ENCODE data around the gene TTC38. TPM values are rescaled to one million over a fixed set of nuclear protein-coding genes. Genes with fewer than 3 reads are reported as not detected.

TTC38 gene
- total and polyA plus RNA-seq, 5 donors from 2014 or later = 5.1 to 10.9 (median 5.7) TPM

GRCh38 chr22:46320166-46320710, 52.4 kb downstream of the TTC38 start:
- Mint-ChIP-seq H3K4me1 (peaks cover 0 to 10% (median 0%) of the 10 kb centered on the region in 4 donors), H3K9me3 (no peaks in the 10 kb centered on the region), H3K36me3 (no peaks in the 10 kb centered on the region), H3K4me3 (no peak overlapping the region), H3K27me3 (no peaks in the 10 kb centered on the region), H3K27ac (no peak overlapping the region)
- no peak overlapping the region for H3K4me3 ChIP-seq (ENCODE audit: low read depth, low read length)
- H3K9me3 ChIP-seq (ENCODE audit: control insufficient read depth in 2 of 2, low read length in 2 of 2) = no peaks in the 10 kb centered on the region
- DNase-seq (no peak), ATAC-seq (ENCODE audit: low read depth in 2 of 2) (no peak)
- H3K27ac ChIP-seq (ENCODE audit: insufficient read depth, low read length, poor library complexity, severe bottlenecking) = no peak overlapping the region
- no peaks in the 10 kb centered on the region for H3K27me3 ChIP-seq (ENCODE audit: control insufficient read depth, insufficient read depth, low read length)
- no peaks in the 10 kb centered on the region for H3K36me3 ChIP-seq (ENCODE audit: control insufficient read depth, insufficient read depth, low read length)
- H3K4me1 ChIP-seq (ENCODE audit: control insufficient read depth, insufficient read depth, low read length, poor library complexity, severe bottlenecking) = no peaks in the 10 kb centered on the region

GRCh38 chr22:46320716-46321386, 53.0 kb downstream of the TTC38 start:
- no peak overlapping the region for H3K4me3 Mint-ChIP-seq
- H3K27ac Mint-ChIP-seq = peak overlapping the region in 1 of 3 donors; percentile 20
- no peaks in the 10 kb centered on the region for H3K9me3 ChIP-seq (ENCODE audit: control insufficient read depth in 2 of 2, low read length in 2 of 2)

GRCh38 chr22:46322711-46323110, 54.9 kb downstream of the TTC38 start:
- H3K9me3 Mint-ChIP-seq = no peaks in the 10 kb centered on the region
- Histone ChIP-seq H3K9me3 (ENCODE audit: control insufficient read depth in 2 of 2, low read length in 2 of 2) (no peaks in the 10 kb centered on the region), H3K27ac (ENCODE audit: insufficient read depth, low read length, poor library complexity, severe bottlenecking) (no peak overlapping the region), H3K4me3 (ENCODE audit: low read depth, low read length) (no peak overlapping the region), H3K36me3 (ENCODE audit: control insufficient read depth, insufficient read depth, low read length) (no peaks in the 10 kb centered on the region), H3K27me3 (ENCODE audit: control insufficient read depth, insufficient read depth, low read length) (no peaks in the 10 kb centered on the region), H3K4me1 (ENCODE audit: control insufficient read depth, insufficient read depth, low read length, poor library complexity, severe bottlenecking) (no peaks in the 10 kb centered on the region)
- H3K27ac Mint-ChIP-seq = no peak overlapping the region
- ATAC-seq (ENCODE audit: low read depth in 2 of 2) = no peak
- no peak overlapping the region for H3K4me3 Mint-ChIP-seq
- DNase-seq = no peak
- no peaks in the 10 kb centered on the region for H3K4me1 Mint-ChIP-seq
- no peaks in the 10 kb centered on the region for H3K27me3 Mint-ChIP-seq
- H3K36me3 Mint-ChIP-seq = no peaks in the 10 kb centered on the region

More at GRCh38 chr22:46320716-46321386, 53.0 kb downstream of the TTC38 start:
- peaks cover 0 to 6% (median 0%) of the 10 kb centered on the region in 4 donors for H3K4me1 Mint-ChIP-seq
- Histone ChIP-seq H3K4me3 (ENCODE audit: low read depth, low read length) (no peak overlapping the region), H3K4me1 (ENCODE audit: control insufficient read depth, insufficient read depth, low read length, poor library complexity, severe bottlenecking) (no peaks in the 10 kb centered on the region), H3K27ac (ENCODE audit: insufficient read depth, low read length, poor library complexity, severe bottlenecking) (no peak overlapping the region), H3K36me3 (ENCODE audit: control insufficient read depth, insufficient read depth, low read length) (no peaks in the 10 kb centered on the region), H3K27me3 (ENCODE audit: control insufficient read depth, insufficient read depth, low read length) (no peaks in the 10 kb centered on the region)
- ATAC-seq (ENCODE audit: low read depth in 2 of 2) (no peak), DNase-seq (no peak)
- no peaks in the 10 kb centered on the region for H3K9me3 Mint-ChIP-seq
- H3K27me3 Mint-ChIP-seq = no peaks in the 10 kb centered on the region
- H3K36me3 Mint-ChIP-seq = no peaks in the 10 kb centered on the region

- Histone ChIP-seq H3K27ac (ENCODE audit: insufficient read depth, low read length, poor library complexity, severe bottlenecking) (no peak overlapping the region), H3K4me1 (ENCODE audit: control insufficient read depth, insufficient read depth, low read length, poor library complexity, severe bottlenecking) (no peaks in the 10 kb centered on the region), H3K36me3 (ENCODE audit: control insufficient read depth, insufficient read depth, low read length) (no peaks in the 10 kb centered on the region), H3K4me3 (ENCODE audit: low read depth, low read length) (no peak overlapping the region), H3K9me3 (ENCODE audit: control insufficient read depth in 2 of 2, low read length in 2 of 2) (no peaks in the 10 kb centered on the region), H3K27me3 (ENCODE audit: control insufficient read depth, insufficient read depth, low read length) (no peaks in the 10 kb centered on the region)
- no peaks in the 10 kb centered on the region for H3K27me3 Mint-ChIP-seq
- ATAC-seq (ENCODE audit: low read depth in 2 of 2) (no peak), DNase-seq (no peak)
- H3K27ac Mint-ChIP-seq = peak overlapping the region in 1 of 3 donors; percentile 26
- no peaks in the 10 kb centered on the region for H3K36me3 Mint-ChIP-seq
- H3K4me3 Mint-ChIP-seq = no peak overlapping the region
- no peaks in the 10 kb centered on the region for H3K4me1 Mint-ChIP-seq
- no peaks in the 10 kb centered on the region for H3K9me3 Mint-ChIP-seq
These were observed 55.4 kb downstream of the TTC38 start for GRCh38 chr22:46323162-46323561.

- H3K9me3 Mint-ChIP-seq = no peaks in the 10 kb centered on the region
- DNase-seq (no peak), ATAC-seq (ENCODE audit: low read depth in 2 of 2) (no peak)
- no peaks in the 10 kb centered on the region for H3K9me3 ChIP-seq (ENCODE audit: control insufficient read depth in 2 of 2, low read length in 2 of 2)
- H3K27ac Mint-ChIP-seq = no peak overlapping the region
- no peaks in the 10 kb centered on the region for H3K4me1 ChIP-seq (ENCODE audit: control insufficient read depth, insufficient read depth, low read length, poor library complexity, severe bottlenecking)
- H3K36me3 ChIP-seq (ENCODE audit: control insufficient read depth, insufficient read depth, low read length) = no peaks in the 10 kb centered on the region
- H3K27me3 ChIP-seq (ENCODE audit: control insufficient read depth, insufficient read depth, low read length) = no peaks in the 10 kb centered on the region
- H3K4me3 ChIP-seq (ENCODE audit: low read depth, low read length) = no peak overlapping the region
- H3K27me3 Mint-ChIP-seq = no peaks in the 10 kb centered on the region
- H3K4me1 Mint-ChIP-seq = no peaks in the 10 kb centered on the region
- no peak overlapping the region for H3K27ac ChIP-seq (ENCODE audit: insufficient read depth, low read length, poor library complexity, severe bottlenecking)
- H3K36me3 Mint-ChIP-seq = no peaks in the 10 kb centered on the region
- H3K4me3 Mint-ChIP-seq = no peak overlapping the region
These were observed 58.4 kb downstream of the TTC38 start for GRCh38 chr22:46326066-46326680.

- Mint-ChIP-seq H3K4me1 (no peaks in the 10 kb centered on the region), H3K36me3 (no peaks in the 10 kb centered on the region), H3K4me3 (no peak overlapping the region), H3K27ac (no peak overlapping the region), H3K27me3 (no peaks in the 10 kb centered on the region), H3K9me3 (no peaks in the 10 kb centered on the region)
- Histone ChIP-seq H3K9me3 (ENCODE audit: control insufficient read depth in 2 of 2, low read length in 2 of 2) (no peaks in the 10 kb centered on the region), H3K36me3 (ENCODE audit: control insufficient read depth, insufficient read depth, low read length) (no peaks in the 10 kb centered on the region), H3K4me3 (ENCODE audit: low read depth, low read length) (no peak overlapping the region), H3K27ac (ENCODE audit: insufficient read depth, low read length, poor library complexity, severe bottlenecking) (no peak overlapping the region), H3K27me3 (ENCODE audit: control insufficient read depth, insufficient read depth, low read length) (no peaks in the 10 kb centered on the region), H3K4me1 (ENCODE audit: control insufficient read depth, insufficient read depth, low read length, poor library complexity, severe bottlenecking) (no peaks in the 10 kb centered on the region)
- ATAC-seq (ENCODE audit: low read depth in 2 of 2) (no peak), DNase-seq (no peak)
These were observed 60.1 kb downstream of the TTC38 start for GRCh38 chr22:46327691-46328465.

GRCh38 chr22:46328797-46329196, 61.0 kb downstream of the TTC38 start:
- Mint-ChIP-seq H3K4me3 (no peak overlapping the region), H3K36me3 (no peaks in the 10 kb centered on the region), H3K4me1 (no peaks in the 10 kb centered on the region), H3K27ac (no peak overlapping the region), H3K9me3 (no peaks in the 10 kb centered on the region), H3K27me3 (no peaks in the 10 kb centered on the region)
- DNase-seq (no peak), ATAC-seq (ENCODE audit: low read depth in 2 of 2) (no peak)
- Histone ChIP-seq H3K27ac (ENCODE audit: insufficient read depth, low read length, poor library complexity, severe bottlenecking) (no peak overlapping the region), H3K4me1 (ENCODE audit: control insufficient read depth, insufficient read depth, low read length, poor library complexity, severe bottlenecking) (no peaks in the 10 kb centered on the region), H3K36me3 (ENCODE audit: control insufficient read depth, insufficient read depth, low read length) (no peaks in the 10 kb centered on the region), H3K9me3 (ENCODE audit: control insufficient read depth in 2 of 2, low read length in 2 of 2) (no peaks in the 10 kb centered on the region), H3K27me3 (ENCODE audit: control insufficient read depth, insufficient read depth, low read length) (no peaks in the 10 kb centered on the region), H3K4me3 (ENCODE audit: low read depth, low read length) (no peak overlapping the region)
